Osteoblast (primary cell): ENCODE data around the gene LRMDA. TPM values are rescaled to one million over a fixed set of nuclear protein-coding genes. Genes with fewer than 3 reads are reported as not detected.

Experiments
- DNase-seq: peaks from one replicate; pipeline ENCODE4 v3.0.0; 2011; ENCODE audit warnings: low spot score, mixed read lengths; ENCODE audit not compliant: insufficient read length; ENCODE audit errors: missing footprints
- H2AFZ ChIP-seq: 2 replicates; pipeline ENCODE4 v1.6.0; 2011; ENCODE audit warnings: mild to moderate bottlenecking, low read length
- H3K27ac ChIP-seq: 2 replicates; pipeline ENCODE4 v1.5.1; 2011; ENCODE audit warnings: mild to moderate bottlenecking, low read depth, low read length, moderate library complexity
- H3K27me3 ChIP-seq: 2 replicates; pipeline ENCODE4 v1.6.0; 2012; ENCODE audit warnings: mild to moderate bottlenecking, control low read depth, inconsistent platforms, low read length, moderate library complexity; ENCODE audit not compliant: insufficient read depth
- H3K36me3 ChIP-seq: 2 replicates; pipeline ENCODE4 v1.5.1; 2011; ENCODE audit warnings: mild to moderate bottlenecking, low read length, control low read depth, moderate library complexity; ENCODE audit not compliant: insufficient read depth
- H3K4me1 ChIP-seq: 2 replicates; pipeline ENCODE4 v1.5.1; 2011; ENCODE audit warnings: mild to moderate bottlenecking, low read length, control low read depth, moderate library complexity; ENCODE audit not compliant: insufficient read depth
- H3K4me2 ChIP-seq: 2 replicates; pipeline ENCODE4 v1.6.0; 2011; ENCODE audit warnings: mild to moderate bottlenecking, low read length; ENCODE audit not compliant: insufficient read depth
- H3K4me3 ChIP-seq: fragments of 200-600 bp; sonication (generic); 3 replicates; pipeline ENCODE4 v1.5.1; 2012; ENCODE audit warnings: mild to moderate bottlenecking, low read length, inconsistent platforms; ENCODE audit not compliant: insufficient read depth
- H3K79me2 ChIP-seq: 2 replicates; pipeline ENCODE4 v1.6.0; 2012; ENCODE audit warnings: mild to moderate bottlenecking, low read length, control low read depth, inconsistent platforms; ENCODE audit not compliant: insufficient read depth
- H3K9me3 ChIP-seq: 2 replicates; pipeline ENCODE4 v1.5.1; 2011; ENCODE audit warnings: low read depth, low read length, control low read depth
- H4K20me1 ChIP-seq: 2 replicates; pipeline ENCODE4 v1.6.0; 2012; ENCODE audit warnings: mild to moderate bottlenecking, low read length, control low read depth; ENCODE audit not compliant: insufficient read depth
- total RNA-seq: library from RNA; depleted of rRNA; stranded (reverse); fragments of >200 nt; gene quantifications from 2 replicates; pipeline ENCODE4 v1.2.3, GENCODE V29; 2012
- TF ChIP-seq, protein P1 (sequence below): IDR thresholded peaks from 2 replicates; pipeline ENCODE4 v1.5.1; 2011; ENCODE audit warnings: mild to moderate bottlenecking, low read depth, low read length, moderate library complexity; ENCODE audit errors: extremely low read depth

The LRMDA gene
- total RNA-seq, 1 donor = 18.5 TPM

DNA sequence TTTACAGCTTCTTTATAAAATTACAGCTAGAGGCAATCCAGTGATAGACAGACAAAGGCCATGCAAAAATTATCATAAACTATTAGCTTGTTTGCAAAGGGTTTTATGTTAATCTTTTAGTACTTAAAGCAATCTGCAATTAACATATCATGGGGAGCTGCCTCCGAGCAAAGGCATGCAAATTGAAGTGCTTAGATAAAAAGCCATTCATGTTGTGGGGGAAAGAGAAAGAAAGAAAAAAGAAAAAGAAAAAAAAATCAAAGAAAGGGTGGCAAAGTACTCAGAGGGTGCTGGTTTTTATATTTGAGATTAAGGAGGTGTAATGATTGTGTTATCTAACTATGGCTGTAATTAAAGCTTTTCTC is 799.5 kb downstream of the LRMDA start:
- no peaks in the 10 kb centered on the region for H4K20me1 ChIP-seq
- no peak overlapping the region for H3K27ac ChIP-seq
- H3K4me3 ChIP-seq = no peak overlapping the region
- no peaks in the 10 kb centered on the region for H3K9me3 ChIP-seq
- TF ChIP-seq, protein P1, sequence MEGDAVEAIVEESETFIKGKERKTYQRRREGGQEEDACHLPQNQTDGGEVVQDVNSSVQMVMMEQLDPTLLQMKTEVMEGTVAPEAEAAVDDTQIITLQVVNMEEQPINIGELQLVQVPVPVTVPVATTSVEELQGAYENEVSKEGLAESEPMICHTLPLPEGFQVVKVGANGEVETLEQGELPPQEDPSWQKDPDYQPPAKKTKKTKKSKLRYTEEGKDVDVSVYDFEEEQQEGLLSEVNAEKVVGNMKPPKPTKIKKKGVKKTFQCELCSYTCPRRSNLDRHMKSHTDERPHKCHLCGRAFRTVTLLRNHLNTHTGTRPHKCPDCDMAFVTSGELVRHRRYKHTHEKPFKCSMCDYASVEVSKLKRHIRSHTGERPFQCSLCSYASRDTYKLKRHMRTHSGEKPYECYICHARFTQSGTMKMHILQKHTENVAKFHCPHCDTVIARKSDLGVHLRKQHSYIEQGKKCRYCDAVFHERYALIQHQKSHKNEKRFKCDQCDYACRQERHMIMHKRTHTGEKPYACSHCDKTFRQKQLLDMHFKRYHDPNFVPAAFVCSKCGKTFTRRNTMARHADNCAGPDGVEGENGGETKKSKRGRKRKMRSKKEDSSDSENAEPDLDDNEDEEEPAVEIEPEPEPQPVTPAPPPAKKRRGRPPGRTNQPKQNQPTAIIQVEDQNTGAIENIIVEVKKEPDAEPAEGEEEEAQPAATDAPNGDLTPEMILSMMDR = no peak
- H3K4me1 ChIP-seq = no peaks in the 10 kb centered on the region
- DNase-seq = no peak
- H3K4me2 ChIP-seq = no peak overlapping the region
- H3K27me3 ChIP-seq = no peaks in the 10 kb centered on the region
- peak overlapping the region; percentile 25 for H2AFZ ChIP-seq
- no peaks in the 10 kb centered on the region for H3K36me3 ChIP-seq
- H3K79me2 ChIP-seq = no peaks in the 10 kb centered on the region

DNA sequence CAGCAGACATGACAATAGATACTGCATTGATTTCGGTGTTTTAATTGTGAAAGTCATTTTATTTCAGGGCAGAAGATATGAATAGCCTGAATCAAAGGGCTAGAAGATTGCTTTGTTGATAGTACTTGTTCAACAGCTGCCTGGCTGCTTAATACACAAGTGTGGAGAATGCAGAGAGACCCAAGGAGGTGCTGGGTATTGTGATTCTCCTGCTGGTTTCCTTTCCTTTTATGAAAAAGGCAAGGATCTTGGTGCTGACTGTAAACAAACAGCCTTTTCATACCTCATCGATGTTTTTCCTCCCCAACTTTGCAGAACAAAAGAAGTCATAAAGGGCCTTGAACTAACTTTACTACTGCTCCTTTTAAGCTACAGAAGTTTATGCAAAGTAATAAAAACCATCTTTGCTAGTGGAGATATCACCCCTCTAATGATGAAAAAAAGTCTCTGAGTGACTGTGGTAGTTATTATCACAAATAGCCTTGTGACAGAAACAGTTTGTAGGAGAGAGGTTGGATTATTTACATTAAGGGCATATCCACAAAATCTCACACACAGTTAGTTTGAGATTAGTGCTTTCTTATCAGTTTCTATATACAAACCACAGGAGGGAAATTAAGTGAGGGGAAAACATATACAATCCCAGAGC is 800.0 kb downstream of the LRMDA start:
- no peaks in the 10 kb centered on the region for H3K27me3 ChIP-seq
- peak overlapping the region; percentile 25 for H2AFZ ChIP-seq
- H3K4me3 ChIP-seq = no peak overlapping the region
- no peak for DNase-seq
- H3K9me3 ChIP-seq = no peaks in the 10 kb centered on the region
- no peaks in the 10 kb centered on the region for H3K36me3 ChIP-seq
- H3K27ac ChIP-seq = no peak overlapping the region
- H4K20me1 ChIP-seq = no peaks in the 10 kb centered on the region
- TF ChIP-seq, protein P1 = no peak
- H3K4me1 ChIP-seq = no peaks in the 10 kb centered on the region
- H3K79me2 ChIP-seq = no peaks in the 10 kb centered on the region
- H3K4me2 ChIP-seq = no peak overlapping the region

DNA sequence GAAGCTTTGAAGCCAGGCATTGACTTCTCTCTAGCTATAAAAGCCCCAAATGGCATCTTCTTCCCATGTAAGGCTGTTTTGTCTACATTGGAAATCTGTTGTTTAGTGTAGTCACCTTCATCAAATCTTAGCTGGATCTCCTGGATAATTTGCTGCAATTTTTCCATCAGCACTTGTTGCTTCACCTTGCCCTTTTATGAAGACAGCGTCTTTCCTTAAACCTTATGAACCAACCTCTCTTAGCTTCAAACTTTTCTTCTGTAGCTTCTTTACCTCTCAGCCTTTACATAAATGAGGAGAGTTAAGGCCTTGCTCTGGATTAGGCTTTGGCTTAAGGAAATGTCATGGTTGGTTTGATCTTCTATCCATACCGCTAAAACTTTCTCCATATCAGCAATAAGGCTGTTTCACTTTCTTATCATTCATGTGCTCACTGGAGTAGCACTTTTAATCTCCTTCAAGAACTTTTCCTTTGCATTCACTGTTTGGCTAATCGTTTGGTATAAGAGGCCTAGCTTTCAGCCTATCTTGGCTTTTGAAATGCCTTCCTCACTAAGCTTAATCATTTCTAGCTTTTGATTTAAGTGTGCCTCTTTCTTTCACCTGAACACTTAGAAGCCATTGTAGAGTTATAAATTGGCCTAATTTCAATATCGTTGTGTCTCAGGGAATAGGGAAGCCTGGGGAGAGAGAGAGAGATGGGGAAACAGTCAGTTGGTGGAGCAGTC is 803.2 kb downstream of the LRMDA start:
- Histone ChIP-seq H3K27ac (no peak overlapping the region), H2AFZ (no peak overlapping the region), H3K4me3 (no peak overlapping the region), H3K4me1 (no peaks in the 10 kb centered on the region), H3K27me3 (no peaks in the 10 kb centered on the region), H3K9me3 (no peaks in the 10 kb centered on the region), H3K4me2 (no peak overlapping the region), H4K20me1 (no peaks in the 10 kb centered on the region), H3K79me2 (no peaks in the 10 kb centered on the region), H3K36me3 (no peaks in the 10 kb centered on the region)
- no peak for DNase-seq
- TF ChIP-seq, protein P1 = no peak

DNA sequence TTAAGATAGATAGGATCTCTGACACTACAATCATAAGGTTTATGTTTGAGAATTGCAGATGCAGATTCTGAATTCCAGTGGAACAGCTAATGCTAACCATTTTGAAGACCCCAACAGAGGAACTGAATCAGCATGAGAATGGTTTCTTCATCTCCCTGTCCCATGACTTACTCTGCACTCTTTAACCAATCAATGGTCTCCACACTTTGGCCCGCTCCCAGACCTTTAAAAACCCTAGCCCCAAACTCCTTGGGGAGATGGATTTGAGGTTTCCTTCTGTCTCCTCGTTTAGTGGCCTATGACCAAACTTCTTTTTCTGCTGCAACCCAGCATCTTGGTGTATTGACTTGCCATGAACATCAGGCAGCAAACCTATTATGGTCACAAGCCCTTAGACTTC is 804.9 kb downstream of the LRMDA start:
- H3K4me2 ChIP-seq = no peak overlapping the region
- no peak overlapping the region for H3K4me3 ChIP-seq
- H3K79me2 ChIP-seq = no peaks in the 10 kb centered on the region
- no peaks in the 10 kb centered on the region for H3K27me3 ChIP-seq
- TF ChIP-seq, protein P1 = no peak
- H3K36me3 ChIP-seq = no peaks in the 10 kb centered on the region
- H3K27ac ChIP-seq = no peak overlapping the region
- no peaks in the 10 kb centered on the region for H3K4me1 ChIP-seq
- no peak overlapping the region for H2AFZ ChIP-seq
- no peak for DNase-seq
- H4K20me1 ChIP-seq = no peaks in the 10 kb centered on the region
- no peaks in the 10 kb centered on the region for H3K9me3 ChIP-seq
